Activated CD8-positive, alpha-beta memory T cell treated with anti-CD3 and anti-CD28 coated beads for 48 hours (primary cell): ENCODE measurements around the gene HMGB4.

ENCODE experiments used
- DNase-seq, 3 experiments: peaks; one replicate each; pipeline ENCODE4 v3.0.0-alpha.2; 2020; ENCODE audit warnings: low read depth in 2 of 3, low spot score in 2 of 3

The HMGB4 gene

DNA sequence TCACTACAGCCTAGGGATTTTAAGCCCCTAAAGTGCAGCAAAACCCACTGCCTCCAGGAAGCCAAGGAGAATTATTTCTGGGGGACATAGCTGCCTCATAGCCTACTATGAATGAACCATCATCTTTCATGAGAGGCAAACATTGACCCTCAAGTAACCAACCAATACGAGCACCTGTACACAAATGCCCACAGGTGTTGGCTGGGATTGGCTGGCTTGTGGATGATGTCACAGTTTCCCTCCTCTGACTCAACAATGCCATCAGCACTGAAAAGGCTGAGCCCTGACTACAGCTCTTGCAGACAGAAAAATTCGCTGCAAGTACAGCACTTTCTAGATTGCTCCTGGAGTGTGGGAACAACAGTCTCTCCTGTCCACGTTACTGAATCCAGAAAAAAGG, at the start of gene HMGB4:
TSS of gene HMGB4 (plus strand) at position 301 of the 400 bp plus-strand sequence. CDS start 113 bp downstream, outside the sequence.
- DNase-seq, result no peak

DNA sequence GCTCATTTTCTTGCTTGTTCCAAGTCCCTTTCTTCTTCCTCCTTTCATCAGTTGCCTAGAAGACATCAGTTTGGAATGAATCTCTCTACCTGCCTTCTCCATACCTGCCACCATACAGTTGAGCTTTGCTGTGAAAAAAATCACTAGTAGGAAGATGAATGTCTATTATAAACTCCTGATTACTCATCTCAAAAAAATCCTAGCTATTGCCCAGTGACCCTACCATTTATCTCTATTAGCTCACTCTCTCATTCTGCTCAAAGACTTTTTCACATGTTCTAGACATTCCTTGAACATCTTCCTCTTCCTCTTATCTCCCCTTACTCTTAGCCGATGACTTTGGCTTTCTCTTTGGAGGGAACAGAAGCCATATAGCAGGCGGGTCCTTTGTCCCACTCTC, 49.7 kb upstream of the HMGB4 start:
- DNase-seq, result no peak

DNA sequence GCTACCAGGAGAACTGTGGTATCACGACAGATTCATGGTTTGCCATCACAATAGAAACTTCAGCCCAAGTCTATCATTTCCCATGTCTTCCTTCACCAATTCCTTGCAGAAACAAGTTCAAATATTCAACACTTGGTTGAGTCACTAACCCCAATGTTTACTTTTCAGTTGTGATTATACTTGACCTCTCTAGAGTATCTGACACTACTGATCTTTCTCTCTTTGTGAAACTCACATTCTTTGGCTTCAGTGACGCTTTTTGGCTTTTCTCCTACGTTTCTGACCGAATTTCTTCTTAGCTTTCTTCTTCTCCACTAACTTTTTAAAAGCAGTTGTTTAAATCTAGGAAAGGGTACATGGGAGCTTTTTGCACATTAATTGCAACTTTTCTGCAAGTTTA, 48.8 kb upstream of the HMGB4 start:
- no peak for DNase-seq

DNA sequence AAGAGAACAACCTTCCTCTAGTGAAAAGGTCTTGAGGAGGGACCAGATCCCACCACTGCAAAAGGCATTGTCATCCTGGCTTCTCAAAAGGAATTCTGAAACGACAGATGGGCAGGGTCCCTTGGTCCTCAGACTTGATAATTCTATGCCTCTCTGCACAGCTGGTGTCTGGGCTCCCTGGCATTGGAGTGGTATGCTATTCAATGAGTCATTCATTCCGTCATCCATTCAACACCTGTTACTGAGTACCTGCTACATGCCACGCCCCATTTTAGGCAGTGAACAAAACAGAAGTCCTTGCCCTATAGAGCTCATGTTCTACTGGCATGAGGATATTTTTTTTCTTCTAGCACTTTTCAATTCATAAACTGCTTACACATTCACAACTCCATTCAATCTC, 45.8 kb upstream of the HMGB4 start:
- DNase-seq, result no peak

DNA sequence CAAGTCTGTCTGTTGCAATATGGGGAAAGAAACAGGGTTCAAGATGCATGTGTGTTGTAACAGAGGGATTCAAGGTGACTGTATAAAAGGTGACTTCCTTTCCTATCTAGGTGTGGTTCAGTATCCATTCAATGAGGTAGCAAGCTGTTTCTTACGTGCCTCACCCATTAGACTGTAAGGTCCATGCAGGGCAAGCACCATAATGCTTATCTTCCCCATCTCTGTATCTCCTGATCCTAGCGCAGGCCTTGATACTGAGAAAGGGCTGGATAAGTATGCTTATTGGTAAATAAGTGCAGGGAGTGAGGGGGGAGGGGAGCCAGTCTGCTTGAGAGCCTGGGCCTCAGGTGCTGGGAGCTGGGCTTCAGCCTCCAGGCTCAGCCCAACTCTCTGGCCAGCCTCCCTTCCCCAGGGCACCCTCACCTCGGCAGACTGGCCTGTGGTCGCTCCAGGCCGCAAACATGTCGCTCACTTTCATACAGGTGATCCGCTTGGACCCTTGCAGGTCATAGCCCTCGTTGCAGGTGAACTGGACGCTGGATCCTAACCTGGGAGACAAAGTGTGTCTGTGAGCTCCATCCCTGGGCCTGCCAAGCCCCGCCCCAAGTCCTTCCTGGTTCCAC, 44.5 kb upstream of the HMGB4 start:
- no peak for DNase-seq

GRCh38 chr1:33819913-33820311, 44.0 kb upstream of the HMGB4 start:
- DNase-seq, result no peak

DNA sequence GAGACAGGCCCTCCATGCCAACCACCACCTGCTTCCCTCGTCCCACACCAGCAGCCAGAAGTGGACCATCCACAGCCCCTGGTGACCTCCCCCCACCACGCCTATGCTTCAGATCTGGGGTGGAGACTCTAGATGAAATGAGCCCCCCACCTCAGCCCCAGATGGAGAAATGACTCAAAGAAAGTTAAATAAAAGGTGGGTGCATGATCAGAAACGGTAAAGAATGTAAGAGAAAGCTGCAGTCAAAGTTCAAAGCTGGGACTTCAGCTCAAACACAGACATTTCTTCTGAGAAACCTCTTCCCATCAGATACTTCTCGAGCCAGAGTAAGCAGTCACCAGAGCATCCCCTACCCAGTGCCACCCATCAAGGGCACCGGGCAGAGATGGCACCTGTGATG, 43.1 kb upstream of the HMGB4 start:
- DNase-seq, result no peak

DNA sequence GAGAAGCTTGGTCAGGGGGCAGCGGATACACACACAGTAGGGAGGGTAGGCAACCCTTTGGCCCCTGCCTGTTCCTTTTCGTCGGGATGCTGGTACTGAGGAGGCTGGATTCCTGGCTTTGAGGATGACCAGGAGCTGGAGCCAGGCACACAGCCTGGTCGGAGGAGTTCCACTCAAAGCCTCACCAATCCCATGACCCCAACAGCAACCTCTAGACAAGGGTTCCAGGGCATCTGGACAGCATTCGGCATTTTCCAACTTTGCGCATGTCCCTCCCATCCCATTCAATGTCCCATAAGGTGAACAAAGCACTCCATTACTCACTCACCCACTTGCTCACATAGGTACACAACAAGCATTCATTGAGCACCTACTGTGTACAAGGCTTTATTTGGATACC, 42.6 kb upstream of the HMGB4 start:
- DNase-seq, result no peak

DNA sequence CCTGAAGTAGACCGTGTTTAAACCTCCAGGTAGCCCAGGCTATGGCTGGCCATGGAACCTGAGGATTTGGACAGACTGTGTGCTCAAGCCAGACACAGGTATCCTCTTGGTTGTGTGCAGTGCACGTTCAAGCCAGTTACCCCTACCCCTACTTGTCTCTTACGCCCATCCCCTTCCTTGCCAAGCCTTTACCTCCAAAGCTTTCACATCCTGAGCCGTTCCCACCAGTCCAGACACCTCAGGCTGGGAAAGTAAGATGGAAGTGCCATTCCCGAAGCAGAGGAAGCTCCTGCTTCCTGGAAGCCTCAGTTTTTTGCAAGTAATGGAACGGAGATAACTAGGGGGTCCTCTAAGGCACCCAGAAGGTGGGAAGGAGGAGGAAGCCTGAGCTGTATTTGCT, 41.5 kb upstream of the HMGB4 start:
- no peak for DNase-seq

GRCh38 chr1:33823401-33823800, 40.5 kb upstream of the HMGB4 start:
- DNase-seq, result no peak

DNA sequence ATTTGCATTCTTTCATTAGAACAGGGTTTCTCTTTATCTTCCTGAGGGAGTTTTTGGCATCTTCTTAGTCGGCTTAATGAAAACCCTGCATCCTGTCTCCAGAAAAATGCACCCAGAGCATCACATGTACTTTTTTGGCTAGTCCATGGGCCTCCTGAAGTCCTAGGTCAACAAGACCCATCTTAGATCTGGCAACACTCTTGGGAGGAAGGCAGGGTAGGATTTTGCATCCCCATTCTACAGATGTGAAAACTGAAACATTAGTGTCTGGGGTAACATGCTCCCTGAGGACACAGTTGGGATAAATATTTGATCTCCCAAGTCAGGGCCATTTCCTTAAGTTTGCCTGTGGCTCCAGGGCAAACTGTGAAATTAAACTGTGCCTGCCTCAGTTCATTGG, 40.0 kb upstream of the HMGB4 start:
- no peak for DNase-seq

DNA sequence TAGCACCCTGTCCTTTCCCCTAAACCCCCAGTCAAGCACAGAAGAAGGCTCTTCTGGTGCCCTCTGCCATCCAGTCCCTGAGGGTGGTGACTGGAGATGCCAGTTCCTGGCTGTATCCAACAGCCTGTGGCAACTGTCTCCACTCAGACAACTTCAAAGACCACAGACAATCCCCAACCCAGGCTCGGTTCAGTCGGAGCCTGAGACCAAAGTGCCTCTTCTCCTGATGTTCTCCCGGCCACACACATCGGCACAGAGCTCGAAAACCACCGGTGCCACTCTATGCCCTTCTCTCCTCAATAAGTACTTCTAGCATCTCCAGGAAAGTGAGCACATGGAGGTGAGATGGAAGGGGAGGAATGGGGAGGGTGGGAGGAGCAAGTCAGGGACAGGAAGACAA, 39.6 kb upstream of the HMGB4 start:
- no peak for DNase-seq

DNA sequence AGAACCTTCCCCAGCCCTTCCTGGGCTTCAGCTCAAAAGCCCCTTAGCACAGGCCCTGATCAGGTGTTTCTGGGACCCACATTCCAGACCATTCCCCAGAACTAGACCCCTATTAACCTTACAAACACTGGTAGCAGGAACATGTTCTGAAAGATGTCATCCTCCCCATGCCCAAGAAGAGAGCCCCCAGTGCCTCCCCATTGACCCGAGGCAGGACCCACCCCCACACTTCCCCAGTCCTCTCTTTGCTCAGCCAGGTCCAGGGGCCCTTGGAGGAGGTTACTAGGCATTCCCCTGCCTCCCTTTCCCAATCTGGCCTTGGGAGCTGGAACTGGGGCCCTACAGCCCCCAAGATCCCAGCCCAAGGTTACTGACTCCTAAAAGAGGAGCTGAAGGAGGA, 38.9 kb upstream of the HMGB4 start:
- DNase-seq, result no peak

DNA sequence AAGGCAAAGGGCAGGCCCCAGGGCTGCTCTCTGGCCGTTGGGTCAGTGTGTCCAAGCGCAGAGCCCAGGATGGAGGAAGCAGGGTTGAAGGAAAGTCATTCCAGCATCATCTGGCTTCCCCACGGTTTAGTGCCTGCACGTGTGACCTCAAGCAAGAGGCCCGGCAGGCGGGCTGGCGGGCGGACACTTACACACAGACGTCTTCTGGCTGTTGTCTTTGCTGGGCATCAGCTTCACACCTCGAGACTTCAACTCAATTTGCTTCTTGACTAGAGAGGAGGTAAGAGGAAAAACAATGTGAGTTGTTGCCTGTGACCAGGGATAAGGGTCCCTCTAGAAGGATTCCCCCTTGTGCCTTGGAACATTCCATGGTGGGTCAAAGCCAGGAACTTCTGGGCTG, 38.4 kb upstream of the HMGB4 start:
- DNase-seq, result no peak

- no peak for DNase-seq
Measured at GRCh38 chr1:33826311-33826710, 37.6 kb upstream of the HMGB4 start.

DNA sequence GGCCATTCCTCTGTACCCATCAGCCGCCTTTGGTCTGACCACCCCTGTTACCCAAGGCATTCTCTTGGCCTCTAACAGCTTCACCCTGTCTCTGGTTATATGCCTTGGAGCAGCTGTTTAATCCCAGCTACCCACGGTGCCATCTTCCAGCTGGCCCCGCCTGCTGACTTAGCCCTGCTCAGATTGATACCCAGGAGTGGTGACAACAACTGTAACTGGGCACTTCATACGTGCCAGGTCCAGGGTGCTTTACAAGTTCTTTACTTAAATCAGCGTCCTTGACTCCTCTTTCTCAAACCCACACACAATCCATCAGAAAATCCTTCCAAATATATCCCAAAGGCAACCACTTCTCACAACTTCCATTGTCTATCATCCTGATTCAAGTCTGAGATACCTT, 37.2 kb upstream of the HMGB4 start:
- DNase-seq, result no peak

DNA sequence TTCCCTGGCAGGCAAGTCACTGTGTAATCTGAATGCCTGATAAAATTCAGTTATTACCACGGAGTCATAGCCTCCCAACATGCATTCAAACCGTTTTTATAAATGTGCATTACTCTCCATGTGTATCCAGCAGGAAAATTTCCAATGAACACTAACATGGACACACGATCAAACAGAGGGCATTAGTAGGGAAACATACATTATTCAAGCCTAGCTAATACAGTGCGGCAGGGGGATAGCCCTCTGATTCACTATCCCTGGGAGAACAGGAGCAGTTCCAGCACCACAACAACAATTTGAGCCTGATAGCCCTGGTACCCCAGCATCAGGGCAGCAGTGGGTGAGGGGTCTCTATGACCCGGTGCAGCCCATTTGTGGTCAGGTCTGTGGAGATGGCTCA, 35.8 kb upstream of the HMGB4 start:
- DNase-seq, result no peak

- no peak for DNase-seq
Measured at GRCh38 chr1:33828654-33829053, 35.2 kb upstream of the HMGB4 start.

GRCh38 chr1:33836911-33837310, 27.0 kb upstream of the HMGB4 start:
- DNase-seq, result no peak

DNA sequence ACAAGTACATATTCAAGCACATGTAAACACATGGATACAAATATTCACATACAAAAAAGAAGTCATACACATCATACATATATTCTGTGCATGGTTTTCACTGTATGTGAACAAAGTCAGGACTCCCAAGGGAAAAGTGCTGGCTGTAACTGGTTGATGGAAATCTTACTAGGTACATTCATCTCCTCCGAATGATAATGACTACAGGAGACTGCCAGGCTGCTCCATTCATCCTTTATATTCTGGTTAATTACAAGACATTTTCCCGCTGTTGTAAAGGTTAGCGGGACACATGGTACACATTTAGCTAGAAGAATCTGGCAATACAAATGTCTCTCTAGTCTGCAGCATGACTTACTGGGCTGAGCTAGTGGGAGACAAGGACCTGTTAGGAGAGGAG, 26.2 kb upstream of the HMGB4 start:
- no peak for DNase-seq

GRCh38 chr1:33841494-33841893, 22.4 kb upstream of the HMGB4 start:
- DNase-seq, result no peak

DNA sequence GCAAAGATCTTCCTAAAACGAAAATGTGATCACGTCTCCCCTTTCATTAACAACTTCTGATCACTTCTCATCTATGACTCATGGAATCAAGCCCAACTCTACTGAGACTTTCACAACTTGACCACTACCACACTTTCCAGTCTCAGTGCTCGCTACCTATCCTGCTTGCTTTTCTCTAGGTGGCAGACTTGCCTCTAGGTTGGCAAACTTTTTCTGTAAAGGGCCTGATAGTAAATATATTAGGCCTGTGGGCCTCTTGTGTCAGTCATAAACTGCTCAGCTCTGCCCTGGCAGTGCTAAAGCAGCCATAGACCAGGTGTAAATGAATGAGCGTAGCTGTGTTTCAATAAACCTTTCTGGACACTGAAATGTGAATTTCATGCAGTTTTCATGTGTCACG, 21.5 kb upstream of the HMGB4 start:
- DNase-seq, result no peak

DNA sequence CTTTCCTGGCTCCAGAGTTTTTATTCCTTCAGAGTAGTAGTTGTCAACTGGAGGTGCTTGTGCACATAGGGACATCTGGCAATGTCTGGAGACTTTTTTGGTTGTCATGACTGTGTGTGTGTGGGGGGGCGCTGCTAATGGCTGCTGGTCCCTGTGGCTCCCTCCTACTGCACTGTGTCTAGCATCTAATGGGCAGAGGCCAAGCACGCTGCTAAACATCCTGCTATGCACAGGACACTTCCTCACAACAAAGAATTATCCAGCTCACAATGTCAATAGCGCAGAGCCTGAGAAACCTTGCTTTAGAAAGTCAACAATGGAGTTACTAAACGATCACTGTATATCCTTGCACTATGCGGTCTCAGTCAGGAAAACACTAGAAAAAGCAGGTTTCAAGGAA, 19.7 kb upstream of the HMGB4 start:
- DNase-seq, result no peak

- DNase-seq, result no peak
Measured at GRCh38 chr1:33846861-33847260, 17.0 kb upstream of the HMGB4 start.
